Measurements from ENCODE around the gene TGFBRAP1.

TGFBRAP1 gene

GRCh38 chr2:105272176-105272575, 57.4 kb downstream of the TGFBRAP1 start:
- TF ChIP-seq MAX (IDR thresholded peaks at IDR 0.05; ENCODE audit: low read depth, low read length) = no peak
- TF ChIP-seq MYC (IDR thresholded peaks at IDR 0.05; ENCODE audit: low read depth, low read length) = no peak
- TF ChIP-seq CTCF (IDR thresholded peaks at IDR 0.05; ENCODE audit: low read depth, low read length) = no peak
- no peak for TF ChIP-seq POLR2A (IDR thresholded peaks at IDR 0.05; ENCODE audit: extremely low read depth, insufficient read length)
- H3K4me3 ChIP-seq (ENCODE audit: low read depth, low read length) = no peak overlapping the region
- no peak for DNase-seq (ENCODE audit: low read depth)

GRCh38 chr2:105271393-105272045, 58.0 kb downstream of the TGFBRAP1 start:
- no peak for TF ChIP-seq CTCF (IDR thresholded peaks at IDR 0.05; ENCODE audit: low read depth, low read length)
- TF ChIP-seq MYC (IDR thresholded peaks at IDR 0.05; ENCODE audit: low read depth, low read length) = no peak
- no peak for TF ChIP-seq POLR2A (IDR thresholded peaks at IDR 0.05; ENCODE audit: extremely low read depth, insufficient read length)
- TF ChIP-seq MAX (IDR thresholded peaks at IDR 0.05; ENCODE audit: low read depth, low read length) = no peak
- no peak for DNase-seq (ENCODE audit: low read depth)

GRCh38 chr2:105269426-105269825, 60.1 kb downstream of the TGFBRAP1 start:
- TF ChIP-seq MAX (IDR thresholded peaks at IDR 0.05; ENCODE audit: low read depth, low read length) = no peak
- TF ChIP-seq MYC (IDR thresholded peaks at IDR 0.05; ENCODE audit: low read depth, low read length) = no peak
- no peak for TF ChIP-seq CTCF (IDR thresholded peaks at IDR 0.05; ENCODE audit: low read depth, low read length)
- TF ChIP-seq POLR2A (IDR thresholded peaks at IDR 0.05; ENCODE audit: extremely low read depth, insufficient read length) = no peak
- H3K4me3 ChIP-seq (ENCODE audit: low read depth, low read length) = no peak overlapping the region
- DNase-seq (ENCODE audit: low read depth) = no peak

More at GRCh38 chr2:105271393-105272045, 58.0 kb downstream of the TGFBRAP1 start:
- no peak overlapping the region for H3K4me3 ChIP-seq (ENCODE audit: low read depth, low read length)

GRCh38 chr2:105262651-105263091, 66.9 kb downstream of the TGFBRAP1 start:
- no peak overlapping the region for H3K4me3 ChIP-seq (ENCODE audit: low read depth, low read length)
- TF ChIP-seq CTCF (IDR thresholded peaks at IDR 0.05; ENCODE audit: low read depth, low read length) = no peak
- TF ChIP-seq MAX (IDR thresholded peaks at IDR 0.05; ENCODE audit: low read depth, low read length) = no peak
- no peak for TF ChIP-seq MYC (IDR thresholded peaks at IDR 0.05; ENCODE audit: low read depth, low read length)
- no peak for TF ChIP-seq POLR2A (IDR thresholded peaks at IDR 0.05; ENCODE audit: extremely low read depth, insufficient read length)
- DNase-seq (ENCODE audit: low read depth) = no peak

DNA sequence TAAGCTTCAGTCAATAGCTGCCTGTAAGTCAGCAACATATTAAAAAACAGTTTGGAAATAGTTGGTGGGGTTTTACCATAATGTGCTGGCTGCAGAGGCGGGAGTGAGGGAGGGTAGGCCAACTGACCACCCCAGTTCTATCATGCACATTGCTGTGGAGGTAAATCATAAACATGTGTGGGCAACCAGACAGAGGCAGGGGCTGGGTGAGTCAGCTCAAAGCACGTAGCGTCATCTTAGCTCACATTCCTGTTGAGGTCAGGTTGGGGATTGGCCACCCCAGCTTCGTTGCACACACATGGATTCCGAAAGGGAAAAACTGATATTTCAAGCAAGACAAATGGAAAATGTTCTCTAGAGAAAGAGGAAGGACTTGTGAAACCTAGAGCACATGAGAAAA, 68.5 kb downstream of the TGFBRAP1 start:
- no peak overlapping the region for H3K4me3 ChIP-seq (ENCODE audit: low read depth, low read length)
- no peak for DNase-seq (ENCODE audit: low read depth)

More for the DNA sequence above, 68.5 kb downstream of the TGFBRAP1 start:
- TF ChIP-seq POLR2A (IDR thresholded peaks at IDR 0.05; ENCODE audit: extremely low read depth, insufficient read length) = no peak
- TF ChIP-seq CTCF (IDR thresholded peaks at IDR 0.05; ENCODE audit: low read depth, low read length) = no peak
- no peak for TF ChIP-seq MYC (IDR thresholded peaks at IDR 0.05; ENCODE audit: low read depth, low read length)
- TF ChIP-seq MAX (IDR thresholded peaks at IDR 0.05; ENCODE audit: low read depth, low read length) = no peak
